GM12874 (cell line): ENCODE measurements around the gene CMTM5.

ENCODE experiments used
- CTCF ChIP-seq: IDR thresholded peaks from 2 replicates; pipeline ENCODE4 v1.5.1; 2011; ENCODE audit warnings: low read depth, mild to moderate bottlenecking, control low read depth, low read length, moderate library complexity; ENCODE audit not compliant: insufficient read depth

The CMTM5 gene

GRCh38 chr14:23346693-23347405 is 30.0 kb upstream of the CMTM5 start:
- no peak for TF ChIP-seq CTCF

GRCh38 chr14:23347406-23348296 is 29.2 kb upstream of the CMTM5 start:
- no peak for TF ChIP-seq CTCF

GRCh38 chr14:23348297-23348655 is 28.6 kb upstream of the CMTM5 start:
- TF ChIP-seq CTCF: no peak

GRCh38 chr14:23349156-23349845 is 27.5 kb upstream of the CMTM5 start:
- TF ChIP-seq CTCF: no peak

GRCh38 chr14:23351681-23352505 is 25.0 kb upstream of the CMTM5 start:
- TF ChIP-seq CTCF: 0 out of 2 replicates have a peak, but pooled peaks have one; percentile 3

- no peak for TF ChIP-seq CTCF
Measured at GRCh38 chr14:23352506-23353432, 24.1 kb upstream of the CMTM5 start, which contains the start of gene SLC22A17. Gene SLC22A17 (minus strand): TSS chr14:23352887.
